Lower leg skin (tissue), 4 donors: ENCODE results near the gene DAO. TPM values are rescaled to one million over a fixed set of nuclear protein-coding genes. Genes with fewer than 3 reads are reported as not detected.
A peak's percentile ranks its signal among the peaks of the same experiment; 100 is the strongest.
"Not testable (repeated sequence)": the region's sequence is repeated elsewhere in the genome, so short reads cannot be mapped to it uniquely, and the experiment has no call there.

Source experiments
- DNase-seq, 2 donors: peaks; one replicate each; pipeline ENCODE4 v3.0.0-alpha.2; 2019; ENCODE audit warnings: low spot score in 2 of 2
- H3K4me3 ChIP-seq: fragments of 200-600 bp; sonication (generic); 2 replicates; pipeline ENCODE4 v1.5.1; 2017; ENCODE audit warnings: mild to moderate bottlenecking, low read depth; ENCODE audit not compliant: poor library complexity, severe bottlenecking
- CTCF ChIP-seq, 3 donors: fragments of 450-650 bp; IDR thresholded peaks; one replicate each; pipeline ENCODE4 v1.5.1; 2016; ENCODE audit warnings: antibody characterized with exemption in 3 of 3, mild to moderate bottlenecking in 3 of 3, moderate library complexity in 2 of 3
- POLR2A ChIP-seq, 2 donors: fragments of 450-650 bp; IDR thresholded peaks; one replicate each; pipeline ENCODE4 v1.6.1; 2016 to 2017; ENCODE audit warnings: antibody characterized with exemption in 2 of 2, mild to moderate bottlenecking in 1 of 2, moderate library complexity in 1 of 2
- WGBS, 2 donors: methylation state at CpG; one replicate each; pipeline ENCODE4 v1.1.5; 2018; 5-methylcytosine and 5-hydroxymethylcytosine counted together
- intact Hi-C: fragments of 100-400 bp; cut with DNase I; formaldehyde crosslinking; loops from one replicate; pipeline ENCODE4 v1.15.0; 2023; ENCODE audit warnings: low total_unique reads
- total RNA-seq, 4 donors: library from RNA; depleted of rRNA; stranded (reverse); fragments of >200 nt; gene quantifications; one replicate each; pipeline ENCODE4 v1.1.0, GENCODE V29; 2016

Gene DAO
- total RNA-seq, 4 donors from 2014 or later, result not detected

GRCh38 chr12:108839018-108839889, 40.6 kb upstream of the DAO start:
- H3K4me3 ChIP-seq, result no peak overlapping the region
- 29 to 31% methylated on average over 6 of the region's 6 CpGs for WGBS, 2 donors
- DNase-seq, result peak in 1 of 2 donors; percentile 91
- intact Hi-C loops, result no loop called here
- no peak for TF ChIP-seq POLR2A (IDR thresholded peaks at IDR 0.05)
- TF ChIP-seq CTCF (IDR thresholded peaks at IDR 0.05), result no peak

- H3K4me3 ChIP-seq, result no peak overlapping the region
- intact Hi-C loops, result no loop called here
- TF ChIP-seq POLR2A (IDR thresholded peaks at IDR 0.05) (no peak), CTCF (IDR thresholded peaks at IDR 0.05) (no peak)
- no peak for DNase-seq
- WGBS, 2 donors, result 77% methylated on average over 10 of the region's 10 CpGs
Observed at GRCh38 chr12:108839890-108840230, 40.0 kb upstream of the DAO start.

GRCh38 chr12:108840605-108841332, 39.1 kb upstream of the DAO start:
- intact Hi-C loops, result no loop called here
- DNase-seq, result no peak
- 77 to 79% methylated on average over 20 of the region's 20 CpGs for WGBS, 2 donors
- no peak for TF ChIP-seq POLR2A (IDR thresholded peaks at IDR 0.05)
- no peak for TF ChIP-seq CTCF (IDR thresholded peaks at IDR 0.05)
- no peak overlapping the region for H3K4me3 ChIP-seq

GRCh38 chr12:108841825-108842224, 38.1 kb upstream of the DAO start:
- DNase-seq, H3K4me3 ChIP-seq, intact Hi-C loops: not testable (repeated sequence)
- 65 to 68% methylated on average over 4 of the region's 4 CpGs for WGBS, 2 donors

- no peak overlapping the region for H3K4me3 ChIP-seq
- no peak for DNase-seq
- intact Hi-C loops, result no loop called here
- 33 to 40% methylated on average over 6 of the region's 6 CpGs for WGBS, 2 donors
- TF ChIP-seq CTCF (IDR thresholded peaks at IDR 0.05), result no peak
- no peak for TF ChIP-seq POLR2A (IDR thresholded peaks at IDR 0.05)
Observed at GRCh38 chr12:108842361-108842760, 37.5 kb upstream of the DAO start.

- intact Hi-C loops, result no loop called here
- TF ChIP-seq CTCF (IDR thresholded peaks at IDR 0.05) (no peak), POLR2A (IDR thresholded peaks at IDR 0.05) (no peak)
- no peak overlapping the region for H3K4me3 ChIP-seq
- 86 to 87% methylated on average over 6 of the region's 6 CpGs for WGBS, 2 donors
- DNase-seq, result no peak
Observed at GRCh38 chr12:108843187-108843586, 36.7 kb upstream of the DAO start.
